HEK293 (cell line): ENCODE measurements around the gene UTP3.
"Not testable (repeated sequence)": the region's sequence is repeated elsewhere in the genome, so short reads cannot be mapped to it uniquely, and the experiment has no call there.

Source experiments
- CTCF ChIA-PET: fragments of 350-600 bp; formaldehyde crosslinking; extraction: SDS; loops from one replicate; lab custom pipeline; 2021; ENCODE audit warnings: antibody characterized with exemption; lab: Yijun Ruan, JAX
- POLR2A ChIA-PET: fragments of 300-600 bp; formaldehyde crosslinking; extraction: SDS; loops from one replicate; lab custom pipeline; 2020; ENCODE audit warnings: antibody characterized with exemption, inconsistent platforms; lab: Yijun Ruan, JAX
- H3K27ac ChIP-seq: fragments of 200-500 bp; sonication (Bioruptor generic); 2 replicates; pipeline ENCODE4 v1.5.1; 2014; ENCODE audit warnings: low read depth, low read length, control low read depth, inconsistent platforms; ENCODE audit errors: extremely low read depth
- H3K36me3 ChIP-seq, 2 experiments: fragments of 200-500 bp in 1 of 2; sonication (Bioruptor generic) in 1 of 2; 1 replicate in 1 of 2; 2 replicates in 1 of 2; pipeline ENCODE4 v1.5.1; 2014 to 2017; ENCODE audit warnings: inconsistent platforms in 2 of 2, low read length in 2 of 2; ENCODE audit not compliant: control insufficient read depth in 2 of 2, insufficient read depth in 1 of 2
- H3K4me1 ChIP-seq: fragments of 200-500 bp; sonication (Bioruptor generic); 2 replicates; pipeline ENCODE4 v1.5.1; 2014; ENCODE audit warnings: mild to moderate bottlenecking, low read length, inconsistent platforms; ENCODE audit not compliant: control insufficient read depth, insufficient read depth
- H3K4me3 ChIP-seq: 2 replicates; pipeline ENCODE4 v1.5.1; 2011; ENCODE audit warnings: low read depth, mild to moderate bottlenecking, control low read depth, low read length, moderate library complexity
- H3K9me3 ChIP-seq: fragments of 200-500 bp; sonication (Bioruptor generic); 2 replicates; pipeline ENCODE4 v1.5.1; 2014; ENCODE audit warnings: low read depth, low read length, inconsistent platforms; ENCODE audit not compliant: control insufficient read depth, insufficient read depth
- HOXD13 ChIP-seq: sonication (generic); formaldehyde crosslinking; IDR thresholded peaks from 2 replicates; pipeline ENCODE4 v1.8.0; 2022; ENCODE audit warnings: missing genetic modification reagents, borderline replicate concordance
- REPIN1 ChIP-seq: fragments of 450-650 bp; formaldehyde crosslinking; IDR thresholded peaks from 2 replicates; pipeline ENCODE4 v1.5.1; 2017; ENCODE audit warnings: missing biosample characterization, missing genetic modification characterization, low read depth
- SETDB1 ChIP-seq: IDR thresholded peaks from one replicate; pipeline ENCODE4 v1.6.1; 2017; ENCODE audit warnings: mild to moderate bottlenecking, low read length, moderate library complexity, mixed read lengths; ENCODE audit not compliant: insufficient read length
- YY2 ChIP-seq: fragments of 450-650 bp; formaldehyde crosslinking; IDR thresholded peaks from 2 replicates; pipeline ENCODE4 v1.5.1; 2016; ENCODE audit warnings: missing biosample characterization, missing genetic modification characterization
- ZBTB8A ChIP-seq: fragments of 450-650 bp; formaldehyde crosslinking; IDR thresholded peaks from 2 replicates; pipeline ENCODE4 v1.5.1; 2016; ENCODE audit warnings: missing biosample characterization, missing genetic modification characterization
- ZEB2 ChIP-seq: fragments of 450-650 bp; formaldehyde crosslinking; IDR thresholded peaks from 2 replicates; pipeline ENCODE4 v1.5.1; 2016; ENCODE audit warnings: missing biosample characterization, missing genetic modification characterization
- ZFP69B ChIP-seq: fragments of 450-650 bp; formaldehyde crosslinking; IDR thresholded peaks from 2 replicates; pipeline ENCODE4 v1.5.1; 2016; ENCODE audit warnings: missing biosample characterization, missing genetic modification characterization
- ZNF112 ChIP-seq: fragments of 450-650 bp; formaldehyde crosslinking; IDR thresholded peaks from 2 replicates; pipeline ENCODE4 v1.5.0; 2017; ENCODE audit warnings: missing biosample characterization, missing genetic modification characterization
- ZNF121 ChIP-seq: fragments of 450-650 bp; formaldehyde crosslinking; IDR thresholded peaks from 2 replicates; pipeline ENCODE4 v1.5.1; 2016; ENCODE audit warnings: missing biosample characterization, missing genetic modification characterization
- ZNF18 ChIP-seq: fragments of 450-650 bp; formaldehyde crosslinking; IDR thresholded peaks from 2 replicates; pipeline ENCODE4 v1.5.1; 2016; ENCODE audit warnings: missing biosample characterization, missing genetic modification characterization
- ZNF23 ChIP-seq: fragments of 450-650 bp; formaldehyde crosslinking; IDR thresholded peaks from 2 replicates; pipeline ENCODE4 v1.5.1; 2016; ENCODE audit warnings: missing biosample characterization, missing genetic modification characterization, borderline replicate concordance
- ZNF621 ChIP-seq: fragments of 450-650 bp; formaldehyde crosslinking; IDR thresholded peaks from 2 replicates; pipeline ENCODE4 v1.5.1; 2017; ENCODE audit warnings: missing biosample characterization, missing genetic modification characterization
- ZNF626 ChIP-seq: fragments of 450-650 bp; sonication (Bioruptor Pico); formaldehyde crosslinking; IDR thresholded peaks from 2 replicates; pipeline ENCODE4 v1.5.1; 2018; ENCODE audit warnings: missing biosample characterization, missing genetic modification characterization, inconsistent platforms
- ZNF654 ChIP-seq: fragments of 450-650 bp; formaldehyde crosslinking; IDR thresholded peaks from 2 replicates; pipeline ENCODE4 v1.5.1; 2016; ENCODE audit warnings: low read depth, missing biosample characterization, missing genetic modification characterization
- TF ChIP-seq, protein P1 (sequence below): fragments of 450-650 bp; formaldehyde crosslinking; IDR thresholded peaks from 2 replicates; pipeline ENCODE4 v1.5.1; 2016; ENCODE audit warnings: missing biosample characterization, missing genetic modification characterization

UTP3 gene

GRCh38 chr4:70687821-70688794 is at the start of gene UTP3 (continued):
- TF ChIP-seq ZNF18 = no peak
- TF ChIP-seq ZNF621 = no peak
- 0 out of 2 replicates have a peak, but pooled peaks have one; percentile 43 for TF ChIP-seq ZNF121
- 0 out of 2 replicates have a peak, but pooled peaks have one; percentile 17 for TF ChIP-seq YY2
- TF ChIP-seq, protein P1, sequence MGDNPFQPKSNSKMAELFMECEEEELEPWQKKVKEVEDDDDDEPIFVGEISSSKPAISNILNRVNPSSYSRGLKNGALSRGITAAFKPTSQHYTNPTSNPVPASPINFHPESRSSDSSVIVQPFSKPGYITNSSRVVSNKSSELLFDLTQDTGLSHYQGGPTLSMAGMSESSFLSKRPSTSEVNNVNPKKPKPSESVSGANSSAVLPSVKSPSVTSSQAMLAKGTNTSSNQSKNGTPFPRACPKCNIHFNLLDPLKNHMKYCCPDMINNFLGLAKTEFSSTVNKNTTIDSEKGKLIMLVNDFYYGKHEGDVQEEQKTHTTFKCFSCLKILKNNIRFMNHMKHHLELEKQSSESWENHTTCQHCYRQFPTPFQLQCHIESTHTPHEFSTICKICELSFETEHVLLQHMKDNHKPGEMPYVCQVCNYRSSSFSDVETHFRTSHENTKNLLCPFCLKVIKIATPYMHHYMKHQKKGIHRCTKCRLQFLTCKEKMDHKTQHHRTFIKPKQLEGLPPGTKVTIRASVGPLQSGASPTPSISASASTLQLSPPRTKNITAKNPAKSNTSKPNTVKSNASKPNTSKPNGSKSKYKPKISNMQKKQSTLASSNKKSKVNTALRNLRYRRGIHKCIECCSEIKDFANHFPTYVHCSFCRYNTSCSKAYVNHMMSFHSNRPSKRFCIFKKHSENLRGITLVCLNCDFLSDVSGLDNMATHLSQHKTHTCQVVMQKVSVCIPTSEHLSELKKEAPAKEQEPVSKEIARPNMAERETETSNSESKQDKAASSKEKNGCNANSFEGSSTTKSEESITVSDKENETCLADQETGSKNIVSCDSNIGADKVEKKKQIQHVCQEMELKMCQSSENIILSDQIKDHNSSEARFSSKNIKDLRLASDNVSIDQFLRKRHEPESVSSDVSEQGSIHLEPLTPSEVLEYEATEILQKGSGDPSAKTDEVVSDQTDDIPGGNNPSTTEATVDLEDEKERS (tag by site-specific recombination) = 0 out of 2 replicates have a peak, but pooled peaks have one; percentile 24
- TF ChIP-seq ZEB2 (tag by site-specific recombination) = peak; percentile 98

DNA sequence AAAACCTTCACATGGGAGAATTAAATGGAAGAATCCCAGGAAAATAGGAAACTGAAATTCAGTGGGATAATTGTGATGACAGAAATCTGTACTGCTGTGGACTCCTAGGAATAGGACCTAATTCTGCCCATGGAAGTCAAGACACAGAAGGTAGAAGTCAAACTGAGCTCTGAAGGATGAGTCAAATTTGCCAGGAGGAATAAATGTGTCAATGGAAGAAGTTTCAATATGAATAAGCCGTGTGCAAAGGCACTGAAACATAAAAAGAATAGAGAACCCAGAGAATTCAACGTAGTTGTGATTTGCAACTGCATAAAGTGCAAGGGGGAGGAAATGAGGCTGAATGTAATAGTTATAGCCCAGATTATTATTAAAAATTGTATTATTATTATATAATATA is 48.1 kb upstream of the UTP3 start:
- CTCF ChIA-PET = no interaction called here
- TF ChIP-seq SETDB1 = no peak
- no peak for TF ChIP-seq ZNF23 (tag by site-specific recombination)
- TF ChIP-seq ZFP69B (tag by site-specific recombination) = no peak
- no peak for TF ChIP-seq REPIN1 (tag by site-specific recombination)
- no peak for TF ChIP-seq ZNF626
- no peak for TF ChIP-seq ZBTB8A (tag by site-specific recombination)
- TF ChIP-seq HOXD13 (CRISPR knock-in tag) = no peak

GRCh38 chr4:70650741-70651140 is 37.6 kb upstream of the UTP3 start:
- CTCF ChIA-PET = interaction anchor here (1.1 kb wide), 1 partner anchor 535 kb away, joined by 3 read pairs; no protein-coding TSS in a partner anchor
- POLR2A ChIA-PET, H3K9me3 ChIP-seq, H3K36me3 ChIP-seq, H3K4me1 ChIP-seq, H3K4me3 ChIP-seq, H3K27ac ChIP-seq: not testable (repeated sequence)

More for the DNA sequence above, 48.1 kb upstream of the UTP3 start:
- POLR2A ChIA-PET = no interaction called here
- Histone ChIP-seq H3K36me3 (no peaks in the 10 kb centered on the region), H3K9me3 (no peaks in the 10 kb centered on the region), H3K27ac (no peak overlapping the region), H3K4me1 (no peaks in the 10 kb centered on the region), H3K4me3 (no peak overlapping the region)

- no peaks in the 10 kb centered on the region for H3K36me3 ChIP-seq
- H3K9me3 ChIP-seq = no peaks in the 10 kb centered on the region
- CTCF ChIA-PET = interaction anchor here (0.6 to 1.5 kb wide), 15 partner anchors 8 to 1061 kb away, joined by 3 to 11 read pairs (median 3); partner anchors contain the start of gene JCHAIN
- no peak overlapping the region for H3K27ac ChIP-seq
- TF ChIP-seq ZNF654 = peak; percentile 69
- TF ChIP-seq ZNF112 (tag by site-specific recombination) = no peak
- H3K4me3 ChIP-seq = no peak overlapping the region
- no peaks in the 10 kb centered on the region for H3K4me1 ChIP-seq
- POLR2A ChIA-PET = interaction anchor here (0.6 kb wide), 1 partner anchor 369 kb away, joined by 3 read pairs; no protein-coding TSS in a partner anchor
These were observed 36.3 kb upstream of the UTP3 start for GRCh38 chr4:70651864-70652506.
